ENCODE data around the gene EGFL8. TPM values are rescaled to one million over a fixed set of nuclear protein-coding genes. Genes with fewer than 3 reads are reported as not detected.
A peak's percentile ranks its signal among the peaks of the same experiment; 100 is the strongest.

EGFL8 gene
- 6.1 TPM for total RNA-seq
- long read RNA-seq, partial matches to known transcripts = 0 of 1 reads
- long read RNA-seq, other reads (novel, unspliced or antisense) = 0 of 1 reads

DNA sequence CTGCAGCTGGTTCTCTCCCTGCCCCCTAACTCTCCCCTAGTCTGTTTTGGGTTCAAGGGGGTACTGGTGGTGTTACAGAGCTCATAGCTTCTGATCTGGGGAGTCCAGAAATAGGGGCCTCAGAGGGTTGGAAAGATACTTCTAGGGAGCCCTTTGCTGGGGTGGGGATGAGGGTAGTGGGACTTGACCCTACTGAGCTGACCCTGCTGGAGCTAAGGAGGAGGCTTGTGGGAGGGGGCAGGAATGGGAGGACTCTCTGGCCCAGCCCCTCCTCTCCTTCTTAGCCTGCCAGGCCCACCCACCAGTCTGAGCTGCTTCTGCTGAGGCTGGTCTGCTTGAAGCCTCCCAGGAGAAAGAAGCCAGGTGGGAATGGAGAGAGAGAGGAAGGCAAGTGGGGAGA, at the start of gene EGFL8:
TSS of gene EGFL8 (plus strand) at position 301 of the 400 bp plus-strand sequence. CDS start 1,571 bp downstream, outside the sequence.
- no peak for ATAC-seq (ENCODE audit: poor library complexity)
- intact Hi-C loops (cut with DNase I) = no loop called here

DNA sequence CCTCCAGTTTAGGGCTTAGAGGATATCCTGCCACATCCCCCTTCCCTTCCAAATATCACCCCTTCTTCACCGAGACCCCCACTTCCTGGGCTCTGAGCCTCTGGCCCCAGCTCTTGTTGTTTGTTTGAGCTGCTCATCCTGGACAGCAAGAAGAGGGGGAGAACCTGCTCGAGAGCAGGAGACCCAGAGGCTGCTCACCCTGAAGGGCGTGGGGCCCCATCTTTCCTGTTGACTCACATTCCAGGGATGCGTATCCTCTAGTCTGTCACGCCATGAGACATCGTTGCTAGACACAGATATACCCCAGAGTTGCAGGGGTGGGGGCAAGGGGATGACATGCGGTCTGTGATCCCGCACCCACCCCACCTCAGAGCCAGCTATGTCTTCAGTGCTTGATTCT, 49.6 kb upstream of the EGFL8 start:
- intact Hi-C loops (cut with DNase I) = no loop called here
- ATAC-seq (ENCODE audit: poor library complexity) (no peak), DNase-seq (no peak)

More for the DNA sequence above, at the start of gene EGFL8:
- DNase-seq = no peak

DNA sequence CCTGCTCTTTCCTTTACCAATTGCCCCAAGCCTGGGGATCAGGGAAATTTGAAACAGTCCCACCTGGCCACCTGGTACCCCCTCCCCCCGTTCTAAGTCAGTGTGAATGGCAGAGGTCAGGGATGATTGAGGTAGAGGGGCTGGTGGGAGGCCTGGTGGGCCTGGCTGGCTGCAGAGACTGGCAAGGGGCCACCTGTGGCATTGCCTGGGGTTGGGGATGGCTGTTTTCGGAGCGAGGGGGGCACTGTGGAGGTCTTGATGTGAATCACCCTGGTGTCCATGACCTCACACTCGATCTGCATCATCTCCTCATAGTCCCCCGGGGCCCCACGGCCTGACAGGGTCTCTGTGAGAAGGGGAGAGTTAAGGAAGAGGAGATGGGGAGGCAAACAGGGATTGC, 48.8 kb upstream of the EGFL8 start:
- intact Hi-C loops (cut with DNase I) = no loop called here
- DNase-seq (no peak), ATAC-seq (ENCODE audit: poor library complexity) (no peak)

GRCh38 chr6:32116674-32117073, 47.7 kb upstream of the EGFL8 start:
- intact Hi-C loops (cut with DNase I) = no loop called here
- DNase-seq (no peak), ATAC-seq (ENCODE audit: poor library complexity) (no peak)

GRCh38 chr6:32117461-32117860, 46.9 kb upstream of the EGFL8 start:
- intact Hi-C loops (cut with DNase I) = no loop called here
- DNase-seq = no peak
- ATAC-seq (ENCODE audit: poor library complexity) = no peak

- ATAC-seq (ENCODE audit: poor library complexity) (peak; percentile 82), DNase-seq (peak; percentile 93)
- intact Hi-C loops (cut with DNase I) = no loop called here
Measured at GRCh38 chr6:32118782-32119628, 45.4 kb upstream of the EGFL8 start.

GRCh38 chr6:32120573-32121059, 43.8 kb upstream of the EGFL8 start:
- DNase-seq (no peak), ATAC-seq (ENCODE audit: poor library complexity) (no peak)
- intact Hi-C loops (cut with DNase I) = no loop called here

DNA sequence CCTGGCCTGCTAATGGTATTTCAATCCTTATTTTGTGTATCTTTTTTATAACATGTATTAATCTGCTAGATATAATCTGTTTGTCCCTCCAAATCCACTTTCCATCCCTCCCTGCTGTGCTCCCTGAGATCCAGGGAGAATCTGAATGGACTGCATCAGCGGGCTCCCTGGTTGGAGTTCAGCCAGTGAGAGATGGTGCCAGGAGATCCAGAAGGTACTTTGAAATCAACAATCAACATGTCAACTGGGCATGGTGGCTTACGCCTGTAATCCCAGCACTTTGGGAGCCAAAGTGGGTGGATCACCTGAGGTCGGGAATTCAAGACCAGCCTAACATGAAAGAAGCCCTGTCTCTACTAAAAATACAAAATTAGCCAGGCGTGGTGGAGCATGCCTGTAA, 40.7 kb upstream of the EGFL8 start:
- intact Hi-C loops (cut with DNase I) = no loop called here
- DNase-seq = no peak
- no peak for ATAC-seq (ENCODE audit: poor library complexity)

DNA sequence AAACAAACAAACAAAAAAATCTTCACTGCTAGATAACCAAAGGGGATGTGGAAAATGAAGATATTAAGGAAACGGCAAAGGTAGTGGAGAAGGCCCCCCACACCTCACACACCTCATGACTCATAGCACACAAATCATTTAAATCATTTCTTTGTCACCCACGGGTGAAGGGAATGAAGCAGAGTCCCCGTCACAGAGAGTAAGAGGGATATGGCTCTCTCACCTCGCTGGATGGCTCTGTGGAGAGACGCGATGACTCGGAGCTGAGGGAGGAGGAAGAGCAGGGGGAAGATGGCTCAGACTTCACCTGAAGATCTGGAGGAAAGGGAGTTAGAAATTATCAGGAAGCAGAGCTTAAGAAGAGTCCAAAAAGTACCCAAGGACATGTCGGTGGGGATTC, 37.5 kb upstream of the EGFL8 start:
- intact Hi-C loops (cut with DNase I) = no loop called here
- ATAC-seq (ENCODE audit: poor library complexity) (no peak), DNase-seq (no peak)

DNA sequence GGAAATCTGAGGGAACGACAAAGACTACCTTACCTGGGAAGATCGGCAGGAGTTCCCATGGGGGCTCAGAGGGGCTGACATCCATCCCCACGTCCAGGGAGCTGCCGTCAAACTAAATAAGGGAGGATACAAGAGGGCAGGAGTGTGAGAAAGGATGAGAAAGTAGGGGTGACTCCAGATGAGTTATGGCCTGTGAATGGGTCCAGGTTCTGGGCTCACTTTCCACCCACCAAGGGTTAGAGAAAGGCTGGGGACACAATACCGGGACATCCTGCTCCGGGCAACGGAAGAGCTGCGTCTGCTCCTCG, 37.0 kb upstream of the EGFL8 start:
- no peak for DNase-seq
- intact Hi-C loops (cut with DNase I) = no loop called here
- no peak for ATAC-seq (ENCODE audit: poor library complexity)

DNA sequence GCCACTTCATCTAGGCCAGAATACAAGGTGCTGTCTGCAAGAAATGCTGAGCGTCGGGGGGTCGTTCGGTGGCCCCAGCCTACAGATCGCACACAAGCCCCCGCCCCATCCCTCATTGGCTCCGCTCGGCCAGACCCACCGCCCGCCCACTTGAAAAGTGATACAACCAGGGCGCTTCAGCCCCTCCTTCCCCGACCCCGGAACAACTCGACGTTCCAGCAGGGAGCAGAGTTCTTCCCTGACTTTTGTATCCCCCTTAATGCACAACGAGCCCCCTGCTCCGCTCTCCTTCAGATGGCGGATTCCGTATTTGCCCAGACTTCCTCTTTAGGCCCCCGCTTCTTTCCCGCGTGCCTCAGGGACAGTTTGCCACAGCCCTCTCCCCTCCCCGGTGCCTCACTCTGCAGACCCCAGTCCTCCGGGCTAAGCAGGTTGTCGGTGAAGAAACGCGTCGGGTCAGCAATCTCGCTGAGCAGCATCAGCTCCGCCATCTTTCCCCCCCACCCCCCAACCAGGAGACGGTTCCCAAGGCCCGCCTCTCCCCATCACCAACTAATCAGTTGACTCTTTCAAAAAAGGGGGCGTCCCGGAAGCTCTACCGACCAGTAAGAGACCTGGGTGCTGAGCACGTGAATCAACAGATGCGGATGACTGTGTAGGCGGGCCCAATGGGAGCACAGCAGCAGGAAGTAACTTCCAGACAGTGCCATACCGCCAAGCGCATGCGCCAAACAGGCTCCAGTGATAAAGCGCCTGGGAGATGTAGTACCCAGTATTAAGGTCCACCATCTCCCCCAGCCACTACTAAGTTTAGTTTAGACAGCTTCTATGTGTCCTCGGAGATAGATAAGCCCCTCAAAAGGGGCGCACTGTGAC, 36.4 kb upstream of the EGFL8 start, which contains the start of gene ATF6B:
TSS of gene ATF6B (minus strand) at position 530 of the 876 bp plus-strand sequence. CDS start at position 491, 39 bp downstream.
- intact Hi-C loops (cut with DNase I) = no loop called here
- ATAC-seq (ENCODE audit: poor library complexity) (peak; percentile 94), DNase-seq (peak; percentile 99)

DNA sequence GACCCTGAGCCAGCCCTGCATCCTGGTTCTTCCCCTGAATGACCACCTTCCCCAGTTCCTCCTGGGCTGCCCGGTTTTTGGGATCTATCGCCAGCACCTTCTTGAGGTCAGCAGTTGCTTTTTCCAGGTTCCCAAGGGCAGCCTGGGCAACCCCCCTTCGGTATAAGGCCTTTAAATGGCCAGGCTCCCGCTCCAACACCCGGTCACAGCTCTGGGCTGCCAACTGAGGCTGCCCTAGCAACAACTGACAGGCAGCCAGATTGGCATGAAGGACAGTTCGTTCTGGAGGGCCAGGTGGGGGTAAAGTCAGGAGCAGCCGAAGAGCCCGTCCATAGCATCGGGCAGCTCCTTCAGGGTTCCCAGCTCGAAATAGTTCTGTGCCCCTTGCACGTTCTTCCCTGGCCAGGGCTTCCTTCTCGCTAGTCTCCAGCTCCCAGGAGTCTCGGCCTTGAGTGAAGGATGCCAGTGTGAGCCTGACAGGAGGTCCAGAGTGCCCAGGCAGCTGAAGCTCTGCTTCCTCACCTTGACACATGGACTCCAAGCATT, 35.6 kb upstream of the EGFL8 start:
- peak; percentile 42 for DNase-seq
- intact Hi-C loops (cut with DNase I) = no loop called here
- no peak for ATAC-seq (ENCODE audit: poor library complexity)

DNA sequence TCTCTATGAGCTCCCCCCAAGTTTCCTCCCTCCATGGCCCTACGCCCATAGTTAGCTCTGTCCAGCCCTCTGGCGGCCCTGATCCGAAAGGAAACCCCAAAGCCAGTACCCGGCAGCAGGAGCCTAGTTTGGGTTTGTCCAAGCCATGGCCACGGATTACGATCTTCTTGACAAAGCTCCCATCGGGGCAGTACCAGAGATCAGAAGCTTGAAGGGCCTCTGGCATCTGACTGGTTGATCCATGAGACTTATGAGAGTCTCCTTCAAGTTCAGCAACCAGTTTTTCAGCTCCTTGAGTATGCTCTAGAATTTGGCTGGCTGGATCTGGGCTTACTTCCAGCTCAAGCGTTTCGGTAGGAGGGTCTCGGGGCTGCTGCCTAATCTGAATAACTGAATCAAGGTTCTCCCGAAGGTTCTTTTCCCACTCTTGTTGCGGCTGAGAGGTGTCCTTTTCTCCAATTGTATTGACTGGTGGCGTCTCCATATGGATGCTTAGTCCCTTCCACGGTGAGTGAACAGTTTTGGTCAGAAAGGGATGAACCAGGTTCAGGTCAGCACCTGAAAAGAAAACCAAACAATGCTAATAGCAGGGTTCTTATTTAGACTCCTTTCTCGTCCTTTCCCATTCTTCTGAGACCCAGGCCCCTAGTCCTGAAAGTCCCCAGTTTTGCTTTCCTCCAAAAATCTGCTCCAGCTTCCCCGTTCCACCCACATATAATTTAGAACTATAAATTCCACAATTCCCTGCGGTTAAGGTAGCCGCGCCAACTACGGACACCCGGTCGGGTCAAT, 34.9 kb upstream of the EGFL8 start:
- intact Hi-C loops (cut with DNase I) = no loop called here
- ATAC-seq (ENCODE audit: poor library complexity) (peak; percentile 71), DNase-seq (no peak)

GRCh38 chr6:32131439-32131948, 32.9 kb upstream of the EGFL8 start:
- ATAC-seq (ENCODE audit: poor library complexity) = no peak
- intact Hi-C loops (cut with DNase I) = no loop called here
- no peak for DNase-seq

GRCh38 chr6:32132110-32132509, 32.3 kb upstream of the EGFL8 start:
- ATAC-seq (ENCODE audit: poor library complexity) (no peak), DNase-seq (no peak)
- intact Hi-C loops (cut with DNase I) = no loop called here

- DNase-seq (no peak), ATAC-seq (ENCODE audit: poor library complexity) (no peak)
- intact Hi-C loops (cut with DNase I) = no loop called here
Measured at GRCh38 chr6:32133786-32134185, 30.6 kb upstream of the EGFL8 start.

DNA sequence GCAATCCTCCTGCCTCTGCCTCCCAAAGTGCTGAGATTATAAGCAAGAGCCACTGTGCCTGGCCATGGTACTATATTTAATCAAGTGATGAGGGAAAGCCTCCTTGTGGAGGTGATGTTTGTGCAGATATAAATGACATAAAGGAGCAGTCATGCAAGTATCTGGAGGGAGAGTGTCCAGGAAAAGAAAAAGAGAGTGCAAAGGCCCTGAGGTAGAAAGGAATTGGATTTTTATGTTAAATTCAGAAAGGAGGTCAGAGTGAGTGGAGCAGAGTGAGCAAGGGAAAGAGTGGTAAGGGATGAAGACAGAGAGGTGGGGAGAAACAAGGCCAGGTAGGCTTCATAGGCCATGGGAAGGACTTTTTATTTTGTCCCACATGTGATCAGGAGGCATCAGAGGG, 26.9 kb upstream of the EGFL8 start:
- intact Hi-C loops (cut with DNase I) = no loop called here
- ATAC-seq (ENCODE audit: poor library complexity) (no peak), DNase-seq (no peak)

DNA sequence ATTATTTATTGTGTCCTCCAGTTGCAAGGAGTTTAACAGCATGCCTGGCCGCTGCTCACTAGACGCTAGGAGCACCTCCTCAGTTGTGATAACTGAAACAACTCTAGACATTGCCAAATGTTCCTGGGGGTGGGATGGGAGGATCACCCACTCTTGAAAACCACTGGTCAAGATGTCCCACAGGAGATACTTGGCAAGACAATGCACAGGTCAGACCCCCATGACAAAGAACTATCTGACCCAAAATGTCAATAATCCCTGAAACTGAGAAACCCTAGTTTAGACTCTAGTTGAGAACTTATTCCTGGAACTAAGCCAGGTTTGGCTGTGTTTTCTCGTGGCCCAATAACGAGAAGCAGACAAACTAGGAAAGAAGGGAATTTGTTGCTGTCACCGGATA, 24.8 kb upstream of the EGFL8 start:
- no peak for ATAC-seq (ENCODE audit: poor library complexity)
- DNase-seq = no peak
- intact Hi-C loops (cut with DNase I) = no loop called here
